ENCODE data around the gene EIF4G2.

Gene EIF4G2

GRCh38 chr11:10780040-10780439 is 28.7 kb downstream of the EIF4G2 start:
- DNase-seq (ENCODE audit: extremely low spot score) = no peak
- ChIA-PET POLR2A (interaction anchor here (1.0 kb wide), 1 partner anchor 29 kb away, joined by 3 read pairs; the partner anchor contains the start of gene EIF4G2), CTCF (no interaction called here)
- TF ChIP-seq TARDBP (IDR thresholded peaks at IDR 0.05) = no peak
- TF ChIP-seq FOXK2 (IDR thresholded peaks at IDR 0.05) = no peak
- no peak for TF ChIP-seq ARNT (IDR thresholded peaks at IDR 0.05)
- TF ChIP-seq BHLHE40 (IDR thresholded peaks at IDR 0.05; ENCODE audit: borderline replicate concordance) = no peak
- no peak for TF ChIP-seq FOXM1 (IDR thresholded peaks at IDR 0.05; ENCODE audit: borderline replicate concordance)
- TF ChIP-seq NFRKB (IDR thresholded peaks at IDR 0.05) = no peak
- TF ChIP-seq ZNF384 (IDR thresholded peaks at IDR 0.05) = no peak
- TF ChIP-seq SUZ12 (IDR thresholded peaks at IDR 0.05) = no peak

GRCh38 chr11:10779086-10779485 is 29.6 kb downstream of the EIF4G2 start:
- no peak for TF ChIP-seq L3MBTL2 (conservative IDR thresholded peaks at IDR 0.05)
- TF ChIP-seq CTBP1 (IDR thresholded peaks at IDR 0.05; ENCODE audit: borderline replicate concordance) = no peak
- TF ChIP-seq FOXA1 (IDR thresholded peaks at IDR 0.05) = no peak
- no peak for TF ChIP-seq ZNF384 (IDR thresholded peaks at IDR 0.05)
- TF ChIP-seq HDGF (IDR thresholded peaks at IDR 0.05; ENCODE audit: borderline replicate concordance) = no peak
- no peak for TF ChIP-seq NFRKB (IDR thresholded peaks at IDR 0.05)
- no peak for TF ChIP-seq ELF4 (IDR thresholded peaks at IDR 0.05)
- no peak for TF ChIP-seq FOXM1 (IDR thresholded peaks at IDR 0.05; ENCODE audit: borderline replicate concordance)
- TF ChIP-seq, protein P1, sequence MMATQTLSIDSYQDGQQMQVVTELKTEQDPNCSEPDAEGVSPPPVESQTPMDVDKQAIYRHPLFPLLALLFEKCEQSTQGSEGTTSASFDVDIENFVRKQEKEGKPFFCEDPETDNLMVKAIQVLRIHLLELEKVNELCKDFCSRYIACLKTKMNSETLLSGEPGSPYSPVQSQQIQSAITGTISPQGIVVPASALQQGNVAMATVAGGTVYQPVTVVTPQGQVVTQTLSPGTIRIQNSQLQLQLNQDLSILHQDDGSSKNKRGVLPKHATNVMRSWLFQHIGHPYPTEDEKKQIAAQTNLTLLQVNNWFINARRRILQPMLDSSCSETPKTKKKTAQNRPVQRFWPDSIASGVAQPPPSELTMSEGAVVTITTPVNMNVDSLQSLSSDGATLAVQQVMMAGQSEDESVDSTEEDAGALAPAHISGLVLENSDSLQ (IDR thresholded peaks at IDR 0.05) = no peak
- TF ChIP-seq SUZ12 (IDR thresholded peaks at IDR 0.05) = no peak
- TF ChIP-seq ARNT (IDR thresholded peaks at IDR 0.05) = no peak
- TF ChIP-seq TARDBP (IDR thresholded peaks at IDR 0.05) = no peak
- DNase-seq (ENCODE audit: extremely low spot score) = no peak
- ChIA-PET POLR2A (no interaction called here), CTCF (interaction anchor here (1.2 kb wide), 1 partner anchor 10 kb away, joined by 4 read pairs; no protein-coding TSS in a partner anchor)

DNA sequence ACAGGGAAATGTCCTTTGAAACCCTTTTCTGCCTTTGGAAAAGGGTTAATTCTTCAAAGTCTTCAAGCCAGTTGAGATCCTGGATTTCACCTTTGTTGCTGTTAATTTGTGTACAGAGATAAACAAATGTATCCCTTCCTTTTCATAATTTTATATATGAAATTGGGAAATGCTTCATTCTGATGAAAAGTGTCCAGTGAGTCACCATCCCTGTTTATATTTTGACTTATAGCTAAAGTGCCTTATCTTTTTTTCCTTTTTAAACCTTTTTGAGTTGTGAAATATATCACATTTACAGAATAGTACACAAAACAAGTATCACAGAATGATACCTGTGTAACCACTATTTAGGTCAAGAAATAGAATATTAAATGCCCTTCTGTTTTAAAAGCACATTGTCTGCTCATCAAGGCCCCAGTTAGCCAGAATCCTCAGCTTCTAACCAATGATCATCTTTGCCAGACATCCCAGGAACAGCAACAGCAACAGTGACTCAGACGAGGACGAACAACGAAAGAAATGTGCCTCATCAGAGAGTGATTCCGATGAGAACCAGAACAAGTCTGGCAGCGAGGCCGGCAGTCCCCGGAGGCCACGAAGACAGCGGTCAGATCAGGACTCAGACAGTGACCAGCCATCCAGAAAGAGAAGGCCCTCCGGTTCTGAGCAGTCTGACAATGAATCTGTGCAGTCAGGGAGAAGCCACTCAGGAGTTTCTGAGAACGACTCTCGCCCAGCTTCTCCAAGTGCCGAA is 30.3 kb downstream of the EIF4G2 start:
- CTCF ChIA-PET = interaction anchor here (1.2 kb wide), 1 partner anchor 9 kb away, joined by 4 read pairs; no protein-coding TSS in a partner anchor
- POLR2A ChIA-PET = no interaction called here
- DNase-seq (ENCODE audit: extremely low spot score) = no peak
- no peak for TF ChIP-seq SP1 (IDR thresholded peaks at IDR 0.05)
- TF ChIP-seq, protein P1 (IDR thresholded peaks at IDR 0.05) = no peak
- no peak for TF ChIP-seq CTBP1 (IDR thresholded peaks at IDR 0.05; ENCODE audit: borderline replicate concordance)
- no peak for TF ChIP-seq BHLHE40 (IDR thresholded peaks at IDR 0.05; ENCODE audit: borderline replicate concordance)
- TF ChIP-seq SUZ12 (IDR thresholded peaks at IDR 0.05) = no peak
- no peak for TF ChIP-seq FOXM1 (IDR thresholded peaks at IDR 0.05; ENCODE audit: borderline replicate concordance)
- TF ChIP-seq L3MBTL2 (conservative IDR thresholded peaks at IDR 0.05) = no peak
- no peak for TF ChIP-seq FOXA1 (IDR thresholded peaks at IDR 0.05)
- no peak for TF ChIP-seq NFRKB (IDR thresholded peaks at IDR 0.05)
- TF ChIP-seq FOXK2 (IDR thresholded peaks at IDR 0.05) = no peak
- no peak for TF ChIP-seq ARNT (IDR thresholded peaks at IDR 0.05)
- no peak for TF ChIP-seq ZNF384 (IDR thresholded peaks at IDR 0.05)
- TF ChIP-seq HDGF (IDR thresholded peaks at IDR 0.05; ENCODE audit: borderline replicate concordance) = no peak
- TF ChIP-seq TARDBP (IDR thresholded peaks at IDR 0.05) = no peak
- no peak for TF ChIP-seq LEF1 (IDR thresholded peaks at IDR 0.05; ENCODE audit: borderline replicate concordance)
- TF ChIP-seq ELF4 (IDR thresholded peaks at IDR 0.05) = no peak

- TF ChIP-seq L3MBTL2 (conservative IDR thresholded peaks at IDR 0.05) = no peak
- DNase-seq (ENCODE audit: extremely low spot score) = no peak
- ChIA-PET CTCF (interaction anchor here (1.2 kb wide), 1 partner anchor 9 kb away, joined by 4 read pairs; no protein-coding TSS in a partner anchor), POLR2A (no interaction called here)
Observed at GRCh38 chr11:10777806-10778205, 30.9 kb downstream of the EIF4G2 start.

DNA sequence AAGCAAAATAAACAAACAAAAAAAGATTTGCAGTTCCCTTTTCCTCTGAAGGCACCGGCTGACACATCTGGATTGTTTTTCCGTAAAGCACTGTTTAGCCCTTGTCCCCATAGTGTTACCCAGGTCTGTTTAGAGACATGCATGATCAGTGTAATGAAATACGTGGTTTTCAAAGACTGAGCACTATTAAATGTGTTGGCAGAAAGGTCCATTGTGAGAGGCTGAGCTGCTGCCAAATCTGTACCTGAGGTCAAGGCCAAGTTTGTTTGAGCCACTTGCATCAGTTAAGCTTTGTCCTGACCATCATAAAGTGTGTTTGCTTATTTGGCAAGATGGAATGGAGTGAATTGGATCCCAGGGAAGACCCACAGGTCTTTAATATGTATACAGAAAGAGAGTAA is 31.3 kb downstream of the EIF4G2 start:
- ChIA-PET POLR2A (no interaction called here), CTCF (no interaction called here)
- no peak for DNase-seq (ENCODE audit: extremely low spot score)
- no peak for TF ChIP-seq TARDBP (IDR thresholded peaks at IDR 0.05)
- TF ChIP-seq L3MBTL2 (conservative IDR thresholded peaks at IDR 0.05) = no peak
- TF ChIP-seq FOXM1 (IDR thresholded peaks at IDR 0.05; ENCODE audit: borderline replicate concordance) = no peak
- no peak for TF ChIP-seq SP1 (IDR thresholded peaks at IDR 0.05)
- TF ChIP-seq ARNT (IDR thresholded peaks at IDR 0.05) = no peak
- TF ChIP-seq LEF1 (IDR thresholded peaks at IDR 0.05; ENCODE audit: borderline replicate concordance) = no peak

DNA sequence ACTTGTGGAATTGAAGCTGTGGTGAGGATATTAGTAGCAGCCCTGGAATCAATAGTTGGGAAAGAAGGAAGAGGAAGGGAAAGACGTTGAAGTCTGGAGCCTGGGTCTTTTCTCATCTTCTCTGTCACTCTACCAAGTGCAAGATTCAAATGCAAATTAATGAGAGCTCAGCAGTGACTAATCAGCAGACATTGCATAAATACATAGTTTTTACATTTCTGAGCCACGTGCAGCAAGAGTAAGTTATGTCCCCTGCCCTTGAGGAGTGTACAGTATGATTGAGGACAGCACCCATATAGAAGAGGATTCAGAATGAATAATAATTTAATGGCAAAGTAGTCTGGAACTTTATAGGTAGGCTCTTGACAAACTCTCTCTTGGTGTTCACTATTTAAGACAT is 33.9 kb downstream of the EIF4G2 start:
- DNase-seq (ENCODE audit: extremely low spot score) = no peak
- ChIA-PET POLR2A (no interaction called here), CTCF (interaction anchor here (1.1 kb wide), 1 partner anchor 28 kb away, joined by 3 read pairs; no protein-coding TSS in a partner anchor)
- TF ChIP-seq ELF4 (IDR thresholded peaks at IDR 0.05) (no peak), HDGF (IDR thresholded peaks at IDR 0.05; ENCODE audit: borderline replicate concordance) (no peak), L3MBTL2 (conservative IDR thresholded peaks at IDR 0.05) (no peak), LEF1 (IDR thresholded peaks at IDR 0.05; ENCODE audit: borderline replicate concordance) (no peak), NFRKB (IDR thresholded peaks at IDR 0.05) (no peak), ARNT (IDR thresholded peaks at IDR 0.05) (no peak)

- TF ChIP-seq FOXK2 (IDR thresholded peaks at IDR 0.05) = no peak
- no peak for TF ChIP-seq HDGF (IDR thresholded peaks at IDR 0.05; ENCODE audit: borderline replicate concordance)
- TF ChIP-seq LEF1 (IDR thresholded peaks at IDR 0.05; ENCODE audit: borderline replicate concordance) = no peak
- TF ChIP-seq ELF4 (IDR thresholded peaks at IDR 0.05) = no peak
- TF ChIP-seq SUZ12 (IDR thresholded peaks at IDR 0.05) = no peak
- TF ChIP-seq ZNF384 (IDR thresholded peaks at IDR 0.05) = no peak
- TF ChIP-seq, protein P1 (IDR thresholded peaks at IDR 0.05) = no peak
- no peak for TF ChIP-seq SP1 (IDR thresholded peaks at IDR 0.05)
- TF ChIP-seq NFRKB (IDR thresholded peaks at IDR 0.05) = no peak
- TF ChIP-seq L3MBTL2 (conservative IDR thresholded peaks at IDR 0.05) = no peak
- no peak for TF ChIP-seq ARNT (IDR thresholded peaks at IDR 0.05)
- no peak for TF ChIP-seq FOXA1 (IDR thresholded peaks at IDR 0.05)
- TF ChIP-seq FOXM1 (IDR thresholded peaks at IDR 0.05; ENCODE audit: borderline replicate concordance) = no peak
- no peak for TF ChIP-seq BHLHE40 (IDR thresholded peaks at IDR 0.05; ENCODE audit: borderline replicate concordance)
- no peak for TF ChIP-seq CTBP1 (IDR thresholded peaks at IDR 0.05; ENCODE audit: borderline replicate concordance)
- TF ChIP-seq TARDBP (IDR thresholded peaks at IDR 0.05) = no peak
- no peak for DNase-seq (ENCODE audit: extremely low spot score)
- POLR2A ChIA-PET = no interaction called here
- CTCF ChIA-PET = interaction anchor here (1.1 to 1.8 kb wide), 2 partner anchors 15 to 250 kb away, joined by 4 read pairs; no protein-coding TSS in a partner anchor
Observed at GRCh38 chr11:10771457-10771856, 37.3 kb downstream of the EIF4G2 start.

Measured in HEK293T (cell line).